ENCODE data around the gene AKIRIN2. TPM values are rescaled to one million over a fixed set of nuclear protein-coding genes. Genes with fewer than 3 reads are reported as not detected.

The AKIRIN2 gene
- total and polyA plus RNA-seq, 2 donors (not counting 3 experiments of a cell fraction or from before 2014, with no cell fraction given), result 19.0 to 46.4 TPM

DNA sequence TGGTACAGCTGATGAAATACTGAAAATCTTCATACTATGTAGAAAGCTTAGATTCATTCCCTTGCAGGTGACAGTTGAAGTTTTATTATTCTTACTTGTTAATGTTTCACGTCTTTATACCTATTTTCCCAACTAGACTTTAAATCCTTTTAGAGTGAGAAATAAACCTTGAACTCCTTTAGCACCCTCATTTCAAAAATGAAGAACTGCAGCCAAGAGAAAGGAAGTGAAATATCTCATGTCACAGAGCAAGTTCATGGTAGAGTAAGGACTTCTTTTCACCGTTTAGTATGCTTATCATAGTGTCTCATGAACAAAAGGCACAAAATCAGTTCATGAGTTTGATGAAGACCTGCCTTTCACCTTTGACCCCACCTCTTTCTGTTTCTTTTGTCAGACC, 73.6 kb downstream of the AKIRIN2 start:
- no TSS peak for BruUV-seq (replicated peaks)
- no peak overlapping the region for H3K4me3 ChIP-seq (replicated peaks in 1 of 3; ENCODE audit: insufficient read depth in 1 of 3, low read depth in 1 of 3, low read length in 3 of 3)
- H3K4me2 ChIP-seq (ENCODE audit: insufficient read depth, low read length), result no peak overlapping the region
- intact Hi-C loops (cut with micrococcal nuclease), result no loop called here
- dilution Hi-C loops (cut with MboI; ENCODE audit: extremely low pct_ligation_motif_present, low sequenced_read_pairs), result no loop called here
- no peaks in the 10 kb centered on the region for H4K20me1 ChIP-seq (replicated peaks; ENCODE audit: control insufficient read depth, extremely low read depth, insufficient read depth, low read length)
- H3K4me1 ChIP-seq (ENCODE audit: control insufficient read depth, extremely low read depth, insufficient read depth, low read length), result no peaks in the 10 kb centered on the region
- no peaks in the 10 kb centered on the region for H3K9me3 ChIP-seq (replicated peaks; ENCODE audit: control insufficient read depth, insufficient read depth, low read length)
- FAIRE-seq (no peak), DNase-seq (ENCODE audit: low read depth, low spot score) (no peak)
- H3K79me2 ChIP-seq (ENCODE audit: control insufficient read depth, insufficient read depth, low read length), result no peaks in the 10 kb centered on the region
- H3K27me3 ChIP-seq (ENCODE audit: control insufficient read depth in 2 of 2, insufficient read depth in 2 of 2, low read length in 2 of 2), result no peaks in the 10 kb centered on the region
- H3K9ac ChIP-seq (replicated peaks; ENCODE audit: extremely low read depth, insufficient read depth, low read length), result no peak overlapping the region
- no peak overlapping the region for H3K27ac ChIP-seq (ENCODE audit: insufficient read depth, low read depth, low read length)
- TF ChIP-seq POLR2A (IDR thresholded peaks at IDR 0.05; ENCODE audit: low read depth, low read length) (no peak), JUN (IDR thresholded peaks at IDR 0.05; ENCODE audit: borderline replicate concordance, insufficient read depth, insufficient read length, low read depth) (no peak), FOS (IDR thresholded peaks at IDR 0.05; ENCODE audit: borderline replicate concordance, insufficient read depth, low read length) (no peak), MYC (IDR thresholded peaks at IDR 0.05; ENCODE audit: low read depth, low read length) (no peak), EZH2 (IDR thresholded peaks at IDR 0.05; ENCODE audit: borderline replicate concordance, low read depth, low read length, severe bottlenecking) (no peak), GATA2 (IDR thresholded peaks at IDR 0.05; ENCODE audit: insufficient read depth, insufficient read length, low read depth, low read length) (no peak), POLR2AphosphoS5 (IDR thresholded peaks at IDR 0.05; ENCODE audit: insufficient read depth, low read depth, low read length) (no peak)
- TF ChIP-seq, protein P1, sequence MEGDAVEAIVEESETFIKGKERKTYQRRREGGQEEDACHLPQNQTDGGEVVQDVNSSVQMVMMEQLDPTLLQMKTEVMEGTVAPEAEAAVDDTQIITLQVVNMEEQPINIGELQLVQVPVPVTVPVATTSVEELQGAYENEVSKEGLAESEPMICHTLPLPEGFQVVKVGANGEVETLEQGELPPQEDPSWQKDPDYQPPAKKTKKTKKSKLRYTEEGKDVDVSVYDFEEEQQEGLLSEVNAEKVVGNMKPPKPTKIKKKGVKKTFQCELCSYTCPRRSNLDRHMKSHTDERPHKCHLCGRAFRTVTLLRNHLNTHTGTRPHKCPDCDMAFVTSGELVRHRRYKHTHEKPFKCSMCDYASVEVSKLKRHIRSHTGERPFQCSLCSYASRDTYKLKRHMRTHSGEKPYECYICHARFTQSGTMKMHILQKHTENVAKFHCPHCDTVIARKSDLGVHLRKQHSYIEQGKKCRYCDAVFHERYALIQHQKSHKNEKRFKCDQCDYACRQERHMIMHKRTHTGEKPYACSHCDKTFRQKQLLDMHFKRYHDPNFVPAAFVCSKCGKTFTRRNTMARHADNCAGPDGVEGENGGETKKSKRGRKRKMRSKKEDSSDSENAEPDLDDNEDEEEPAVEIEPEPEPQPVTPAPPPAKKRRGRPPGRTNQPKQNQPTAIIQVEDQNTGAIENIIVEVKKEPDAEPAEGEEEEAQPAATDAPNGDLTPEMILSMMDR (IDR thresholded peaks at IDR 0.05; ENCODE audit: extremely low read depth in 1 of 2, insufficient read depth in 1 of 2, low read depth in 1 of 2, low read length in 2 of 2), result no peak
- TF ChIP-seq, protein P2, sequence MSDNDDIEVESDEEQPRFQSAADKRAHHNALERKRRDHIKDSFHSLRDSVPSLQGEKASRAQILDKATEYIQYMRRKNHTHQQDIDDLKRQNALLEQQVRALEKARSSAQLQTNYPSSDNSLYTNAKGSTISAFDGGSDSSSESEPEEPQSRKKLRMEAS (IDR thresholded peaks at IDR 0.05; ENCODE audit: insufficient read depth, insufficient read length), result no peak
- POLR2A ChIA-PET, result no interaction called here
- H3K9me1 ChIP-seq (replicated peaks; ENCODE audit: control insufficient read depth, extremely low read depth, insufficient read depth, low read length), result no peaks in the 10 kb centered on the region
- CTCF ChIA-PET, result interaction anchor here (1.4 to 2.7 kb wide), 3 partner anchors 9 to 22 kb away, joined by 4 to 8 read pairs (median 5); no protein-coding TSS in a partner anchor
- H2AFZ ChIP-seq (ENCODE audit: low read depth, low read length), result no peak overlapping the region
- H3K36me3 ChIP-seq (ENCODE audit: control insufficient read depth in 2 of 2, extremely low read depth in 1 of 2, insufficient read depth in 2 of 2, low read length in 2 of 2), result no peaks in the 10 kb centered on the region

Small RNAs within 50 kb of the gene (small RNA-seq; reads per million reads assigned to genes)
- gene RF01210 (ENCODE audit: insufficient read depth, insufficient read length, low read depth, low replicate concordance), result not detected

Other genes starting within 250 kb of the AKIRIN2 start
- 12.9 and 13.0 TPM in 2 replicates for gene SLC35A1, start 229.3 kb downstream of the AKIRIN2 start, total RNA-seq
- 12.4 and 13.9 TPM in 2 replicates for gene SLC35A1, start 229.3 kb downstream of the AKIRIN2 start, polyA plus RNA-seq
- gene RARS2, start 112.2 kb downstream of the AKIRIN2 start, total RNA-seq, result 33.7 and 34.0 TPM in 2 replicates
- gene RARS2, start 112.2 kb downstream of the AKIRIN2 start, polyA plus RNA-seq, result 7.4 TPM in 2 replicates
- gene ORC3, start 112.1 kb downstream of the AKIRIN2 start, total RNA-seq, result 17.9 and 20.1 TPM in 2 replicates
- 8.0 and 9.2 TPM in 2 replicates for gene ORC3, start 112.1 kb downstream of the AKIRIN2 start, polyA plus RNA-seq

Measured in endothelial cell of umbilical vein (primary cell).